NCI-H2196 treated with DMSO at 0.1 percent for 48 hours (cell line): ENCODE data around the gene KRT222.

Experiments used
- DNase-seq: peaks from one replicate; lab custom pipeline; 2025; ENCODE audit not compliant: unreplicated experiment; lab: John Stamatoyannopoulos, UW

KRT222 gene

DNA sequence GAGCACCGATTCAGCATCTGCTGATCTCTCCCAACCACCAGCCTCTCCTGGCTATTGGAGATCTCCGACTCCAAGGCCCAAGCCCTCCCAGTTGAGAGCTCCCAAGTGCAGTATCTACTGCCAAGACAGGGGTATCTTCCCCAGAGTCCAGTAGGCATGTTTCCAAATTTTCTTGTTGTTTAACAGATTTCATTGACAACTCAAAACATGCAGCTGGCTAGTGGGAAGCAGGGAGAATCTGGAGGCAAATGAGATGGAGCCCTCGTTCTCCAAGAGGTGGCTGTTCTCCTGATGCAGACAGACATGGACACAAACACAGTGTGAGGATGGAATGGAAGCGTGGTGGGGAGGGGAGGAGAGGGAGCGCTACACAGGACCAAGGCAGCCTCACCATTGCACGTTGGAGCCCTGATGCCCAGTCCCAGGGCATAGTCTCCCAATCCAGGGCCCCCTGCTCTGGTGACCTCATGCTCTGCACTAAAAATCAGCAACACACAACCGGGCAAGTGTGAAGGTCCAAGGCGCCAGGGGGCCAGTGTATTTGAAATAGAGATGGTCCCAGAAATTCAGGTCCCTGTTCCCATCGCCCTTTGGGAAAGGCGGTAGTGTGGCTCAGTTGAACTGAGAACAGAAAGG, 49.0 kb downstream of the KRT222 start:
- DNase-seq: no peak

DNA sequence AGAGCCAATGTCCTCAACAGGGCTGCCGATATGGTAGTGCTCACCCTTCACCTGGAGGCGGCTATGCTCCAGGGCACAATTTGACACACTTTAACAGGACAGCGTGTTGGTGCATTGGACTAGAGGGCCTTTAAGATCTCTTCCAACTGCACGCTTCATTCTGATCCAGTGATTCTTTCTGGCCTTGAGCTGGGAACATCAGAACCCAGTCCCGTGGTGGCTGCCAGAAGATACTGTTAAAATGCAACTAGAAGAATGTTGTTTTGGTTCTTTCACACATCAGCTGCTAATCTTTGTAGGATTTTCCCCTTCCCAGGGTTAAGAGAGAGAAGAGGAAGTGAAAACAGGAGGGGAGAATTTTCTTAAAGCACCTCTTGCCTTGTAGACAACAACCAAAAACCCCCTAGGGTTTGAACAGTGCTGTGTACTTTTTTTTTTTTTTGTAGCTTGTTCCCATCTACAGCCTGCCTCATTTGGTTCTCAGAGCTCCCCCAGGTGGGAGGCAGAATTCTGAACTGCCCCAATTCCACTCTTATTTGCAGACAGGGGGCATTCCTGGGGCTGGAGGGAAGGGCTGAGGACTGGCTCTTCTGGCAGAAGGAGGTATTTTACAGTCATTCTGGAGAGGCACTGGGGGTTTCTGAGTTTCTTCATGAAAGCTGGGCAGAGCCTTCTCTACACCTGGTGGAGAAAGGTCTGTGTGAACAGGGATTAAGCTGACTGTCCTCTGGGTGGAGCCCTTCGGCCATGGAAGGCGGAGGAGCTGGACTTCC, 49.7 kb downstream of the KRT222 start:
- DNase-seq: peak; percentile 9

DNA sequence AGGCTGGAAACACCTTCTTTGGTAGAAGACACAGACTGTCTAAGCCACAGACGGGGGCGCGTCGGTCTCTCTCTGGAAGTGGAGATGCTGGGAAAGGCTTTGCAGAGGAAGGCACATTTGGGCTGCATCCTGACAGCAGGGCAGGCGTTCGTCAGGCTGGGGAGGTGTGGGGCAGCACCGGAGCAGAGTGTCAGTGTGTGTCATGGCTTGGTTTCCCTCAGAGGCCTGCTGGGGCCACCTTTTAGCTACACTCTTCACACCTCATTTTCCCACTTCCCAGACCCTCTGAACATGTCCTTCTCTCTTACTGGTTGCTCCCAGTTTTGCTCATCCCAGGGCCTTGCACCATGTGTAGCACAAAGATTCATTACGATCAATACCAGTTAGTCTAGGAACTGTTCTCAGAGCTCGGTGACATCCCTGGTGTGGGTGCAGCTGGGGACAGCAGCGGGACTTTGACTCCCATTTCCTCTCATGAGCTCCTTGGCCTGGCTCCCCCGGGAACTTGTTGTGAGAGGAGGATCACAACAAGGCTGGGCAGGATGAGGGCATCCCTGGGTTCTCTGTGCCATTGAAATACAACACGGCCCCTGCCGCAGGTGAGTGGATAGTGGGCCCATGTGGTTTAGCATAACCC, 50.4 kb downstream of the KRT222 start:
- DNase-seq: no peak

DNA sequence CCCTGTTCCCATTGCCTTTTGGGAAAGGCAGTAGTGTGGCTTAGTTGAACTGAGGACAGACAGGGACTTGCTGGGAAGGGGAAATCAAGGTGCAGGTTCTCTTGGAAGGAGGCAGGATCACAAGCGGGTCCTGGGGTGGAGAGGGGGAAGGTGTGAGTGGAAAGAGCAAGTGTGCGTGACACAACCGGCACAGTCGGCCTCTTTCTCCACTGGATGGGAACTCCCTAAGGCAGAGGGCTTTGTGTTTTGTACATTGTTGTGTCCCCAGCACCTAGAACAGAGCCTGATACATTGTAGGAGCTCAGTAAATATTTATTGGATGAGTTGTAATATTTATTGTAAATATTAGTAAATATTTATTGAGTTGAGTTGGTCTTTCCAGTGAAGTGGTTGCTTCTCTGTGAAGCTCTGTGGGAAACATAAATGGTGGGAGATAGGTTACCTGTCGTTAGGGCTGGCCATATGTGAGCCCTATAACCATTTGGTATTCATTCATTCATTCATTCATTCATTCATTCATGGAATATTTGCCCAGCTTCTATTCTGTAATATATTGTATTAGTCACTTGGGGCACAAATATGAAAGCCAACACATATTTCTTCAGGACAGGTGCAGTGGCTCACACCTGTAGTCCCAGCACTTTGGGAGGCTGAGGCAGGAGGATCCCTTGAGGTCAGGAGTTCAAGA, 51.4 kb downstream of the KRT222 start:
- no peak for DNase-seq

DNA sequence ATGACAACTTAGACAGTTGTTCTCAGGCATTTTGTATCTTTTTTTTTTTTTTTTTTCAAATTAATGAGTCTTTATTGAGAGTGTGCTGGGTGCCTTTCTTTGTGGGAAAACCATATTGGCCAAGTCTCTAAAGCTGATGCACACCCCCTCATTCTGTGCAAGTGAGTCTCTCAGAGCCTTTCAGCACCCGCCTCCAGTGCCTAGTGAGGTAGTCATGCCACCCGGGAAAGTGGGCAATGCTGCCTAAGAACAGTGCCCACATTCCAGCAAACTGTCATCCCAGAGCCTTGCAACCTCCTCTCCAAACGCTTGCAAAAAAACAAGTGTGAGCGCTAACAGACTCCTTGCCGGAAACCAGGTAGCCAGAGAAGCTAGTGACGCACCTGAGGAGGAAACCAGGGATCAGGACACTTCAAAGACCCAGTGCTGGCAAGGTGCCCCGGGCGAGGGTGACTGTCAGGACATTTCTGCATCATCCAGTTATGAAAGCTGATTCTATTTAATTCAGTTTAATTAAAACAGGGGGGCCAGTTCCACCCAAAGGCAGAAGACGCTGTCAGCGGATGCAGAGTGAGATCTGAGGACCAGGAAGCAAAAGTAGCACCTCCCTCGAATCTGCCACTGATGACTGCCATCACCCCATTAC, 52.3 kb downstream of the KRT222 start:
- DNase-seq: no peak

DNA sequence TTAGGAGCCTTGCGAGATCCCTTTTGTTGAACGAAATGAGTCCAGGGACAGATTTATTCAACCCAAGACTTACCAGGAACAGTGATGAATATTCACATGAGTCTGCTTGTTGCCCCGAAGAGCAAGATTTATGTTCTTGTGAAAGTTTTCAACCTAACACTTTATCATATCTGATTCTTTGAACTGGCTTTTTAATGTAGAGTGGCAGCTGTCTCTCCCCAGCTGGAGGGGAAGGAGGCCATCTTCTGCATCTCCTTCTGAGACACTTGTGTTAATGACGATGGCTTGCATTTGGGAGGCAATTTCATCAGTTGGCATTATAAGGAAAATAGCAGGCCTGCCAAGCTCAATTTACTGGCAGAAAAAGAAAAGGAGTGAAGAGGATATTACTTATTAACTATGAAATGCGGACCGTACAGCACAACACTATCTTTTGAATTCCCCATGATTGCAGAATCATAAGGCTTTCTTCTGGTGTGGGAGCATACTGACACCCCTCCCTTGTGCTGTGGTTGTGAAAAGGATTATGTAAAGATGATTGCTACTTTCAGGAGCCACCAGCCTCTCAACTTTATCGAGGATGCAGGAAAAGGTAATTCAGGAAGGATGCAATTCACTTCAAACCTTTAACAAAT, 53.0 kb downstream of the KRT222 start:
- no peak for DNase-seq

DNA sequence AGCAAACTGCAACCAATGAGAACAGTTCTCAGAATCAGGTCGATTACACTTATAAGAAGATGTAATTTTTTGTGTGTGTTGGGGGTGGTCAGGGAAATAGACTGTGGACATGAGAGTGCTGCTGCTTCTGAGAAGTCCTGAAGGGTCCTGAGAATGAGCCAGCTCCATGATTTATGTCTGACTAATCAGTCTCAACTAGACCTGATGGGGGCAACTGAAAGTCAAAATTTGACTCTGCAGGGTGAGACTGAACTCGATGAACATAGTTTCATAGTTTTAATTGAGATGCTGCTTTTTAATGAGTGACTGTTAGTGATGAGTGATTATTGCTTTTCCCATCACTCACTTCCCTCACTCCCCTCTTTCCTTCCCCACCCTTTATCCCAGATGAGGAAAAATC, 54.6 kb downstream of the KRT222 start:
- DNase-seq: no peak

DNA sequence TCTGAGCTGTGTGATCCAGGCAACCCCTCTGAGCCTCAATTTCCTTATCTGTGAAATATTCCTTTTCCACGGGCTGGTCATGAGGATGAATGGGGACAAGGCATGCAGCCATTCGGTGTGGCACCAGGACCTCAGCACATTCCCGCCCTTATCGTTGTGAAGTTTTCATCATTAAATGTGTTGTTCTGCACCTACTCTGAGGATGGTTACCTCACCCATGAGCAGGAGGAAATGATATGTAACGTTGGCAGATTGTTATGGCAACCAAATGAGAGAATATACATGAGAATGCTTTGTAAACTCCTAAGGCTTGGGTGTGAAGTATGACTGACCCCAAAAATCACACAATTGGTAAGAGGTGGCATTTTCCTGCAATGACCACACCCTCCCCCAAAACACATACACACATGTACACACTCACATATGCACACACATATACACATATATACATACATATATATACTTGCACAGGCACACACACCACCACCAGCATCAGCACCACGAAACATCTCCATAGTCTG, 56.9 kb downstream of the KRT222 start:
- DNase-seq: no peak

DNA sequence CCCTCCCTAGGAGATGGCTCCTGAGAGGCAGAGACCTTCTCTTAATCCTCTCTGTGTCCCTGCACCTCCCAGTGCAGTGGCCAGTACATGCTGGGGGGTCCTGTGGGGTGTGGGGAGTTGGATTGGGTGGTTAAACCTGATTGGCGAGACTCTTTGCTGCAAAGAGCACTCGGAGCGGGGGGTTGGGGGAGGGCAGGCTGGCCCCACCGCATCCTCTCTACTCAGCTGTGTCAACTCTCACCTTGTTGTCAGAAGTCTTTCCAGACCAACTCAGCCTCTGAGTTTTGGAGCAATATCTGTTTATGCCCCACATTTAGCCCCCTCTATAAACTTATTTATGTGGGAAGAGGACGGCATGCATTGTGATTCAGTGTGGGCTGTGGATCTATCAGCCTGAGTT, 57.3 kb downstream of the KRT222 start:
- no peak for DNase-seq

DNA sequence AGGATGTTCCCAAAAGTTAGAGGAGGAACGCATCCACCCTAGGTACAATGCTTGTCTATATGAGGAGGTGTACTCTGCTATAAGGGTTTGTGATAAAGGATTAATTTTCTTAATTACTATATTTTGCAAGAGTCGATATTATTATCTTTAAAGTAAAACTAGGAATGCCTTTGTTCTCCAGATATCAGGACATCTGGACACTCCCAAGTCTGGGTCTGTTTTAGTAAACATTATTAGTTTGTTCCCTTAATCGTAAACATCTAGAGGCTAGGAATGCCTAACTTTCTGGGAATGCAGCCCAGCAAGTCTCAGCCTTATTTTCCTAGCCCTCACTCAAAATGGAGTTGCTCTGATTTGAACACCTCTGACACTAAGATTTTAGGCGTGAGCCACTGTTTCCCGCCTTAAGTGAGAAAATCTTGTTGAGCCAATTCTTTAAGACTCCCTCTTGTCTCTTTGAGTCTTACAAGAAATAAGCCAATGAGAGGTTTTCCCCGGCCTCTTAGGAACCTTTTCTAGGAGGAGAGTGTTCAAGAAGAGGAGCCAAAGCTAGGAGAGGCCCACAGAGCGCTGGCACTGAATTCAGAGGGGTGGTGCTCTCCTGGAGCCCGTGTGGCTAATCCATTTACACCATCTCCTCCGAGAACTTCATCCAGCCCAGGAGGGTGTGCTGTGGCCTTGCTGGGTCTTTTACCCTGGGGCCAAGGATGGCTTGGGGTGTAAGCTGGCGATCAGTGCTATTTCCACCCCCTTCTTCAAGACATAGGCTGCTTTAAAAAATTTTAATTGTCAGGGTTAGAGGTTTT, 58.2 kb downstream of the KRT222 start:
- DNase-seq: no peak

DNA sequence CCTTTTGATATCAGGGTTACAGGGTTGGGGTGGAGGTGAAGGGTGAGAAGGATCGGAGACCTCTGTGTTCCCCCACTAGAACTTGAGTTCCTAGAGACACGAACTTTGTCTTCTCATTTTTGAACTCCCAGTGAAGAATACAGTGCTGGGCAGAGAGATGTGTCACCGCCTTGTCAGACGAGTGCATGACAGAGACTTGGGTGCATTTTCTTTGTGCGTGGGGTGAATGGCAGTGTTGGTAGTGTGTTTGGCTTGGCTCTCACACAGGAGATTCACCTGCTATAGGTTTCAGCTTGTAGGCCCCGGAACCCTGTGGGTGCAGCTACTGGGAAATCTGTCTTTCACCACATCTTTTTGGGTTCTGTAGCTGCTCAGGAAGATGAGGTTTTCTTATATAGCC, 59.7 kb downstream of the KRT222 start:
- no peak for DNase-seq
